Ishikawa (cell line): Measurements from ENCODE around the gene HOTAIR.

Experiments
- CEBPB ChIP-seq: IDR thresholded peaks from 2 replicates; pipeline ENCODE4 v1.6.1; 2012
- CREB1 ChIP-seq: IDR thresholded peaks from 2 replicates; pipeline ENCODE4 v1.6.1; 2012; ENCODE audit warnings: low read depth
- EGR1 ChIP-seq: IDR thresholded peaks from 2 replicates; pipeline ENCODE4 v1.6.1; 2012
- FOXM1 ChIP-seq: IDR thresholded peaks from 2 replicates; pipeline ENCODE4 v1.6.1; 2012; ENCODE audit warnings: low read depth, borderline replicate concordance
- MAX ChIP-seq: IDR thresholded peaks from 2 replicates; pipeline ENCODE4 v1.6.1; 2012
- NFIC ChIP-seq: IDR thresholded peaks from 2 replicates; pipeline ENCODE4 v1.6.1; 2012
- RAD21 ChIP-seq: IDR thresholded peaks from 2 replicates; pipeline ENCODE4 v1.6.1; 2012; ENCODE audit warnings: low read depth
- REST ChIP-seq: IDR thresholded peaks from 2 replicates; pipeline ENCODE4 v1.6.1; 2012; ENCODE audit warnings: low read depth, mild to moderate bottlenecking
- TAF1 ChIP-seq: IDR thresholded peaks from 2 replicates; pipeline ENCODE4 v1.6.1; 2012; ENCODE audit warnings: low read depth, mild to moderate bottlenecking
- TCF12 ChIP-seq: IDR thresholded peaks from 2 replicates; pipeline ENCODE4 v1.6.1; 2012; ENCODE audit warnings: low read depth
- TEAD4 ChIP-seq: IDR thresholded peaks from 2 replicates; pipeline ENCODE4 v1.6.1; 2012
- USF1 ChIP-seq: IDR thresholded peaks from 2 replicates; pipeline ENCODE4 v1.6.1; 2012
- YY1 ChIP-seq: IDR thresholded peaks from 2 replicates; pipeline ENCODE4 v1.6.1; 2012; ENCODE audit warnings: low read depth
- ZBTB7A ChIP-seq: IDR thresholded peaks from 2 replicates; pipeline ENCODE4 v1.6.1; 2012; ENCODE audit warnings: low read depth

Gene HOTAIR

GRCh38 chr12:54001283-54002187 is 26.8 kb upstream of the HOTAIR start:
- TF ChIP-seq REST (no peak), ZBTB7A (no peak), TEAD4 (no peak), USF1 (no peak), NFIC (no peak), FOXM1 (no peak), CREB1 (no peak), EGR1 (no peak), TCF12 (no peak), RAD21 (no peak)

GRCh38 chr12:54000116-54001114 is 25.7 kb upstream of the HOTAIR start, which contains the start of gene HOXC9:
Gene HOXC9 (plus strand): TSS chr12:54000161. CDS start chr12:54000189, 28 bp downstream.
- TF ChIP-seq TAF1 (peak; percentile 21; the same call in 1 of the 2 replicates), NFIC (no peak), USF1 (no peak), TCF12 (0 out of 2 replicates have a peak, but pooled peaks have one; percentile 8), TEAD4 (no peak), MAX (peak; percentile 74), YY1 (0 out of 2 replicates have a peak, but pooled peaks have one; percentile 15), RAD21 (no peak)

- TF ChIP-seq FOXM1 (no peak), TEAD4 (no peak), USF1 (peak; percentile 95), YY1 (no peak), TCF12 (0 out of 2 replicates have a peak, but pooled peaks have one; percentile 5), MAX (no peak), ZBTB7A (no peak)
Observed at GRCh38 chr12:53999559-54000115, 24.9 kb upstream of the HOTAIR start.

GRCh38 chr12:53998900-53999236 is 24.1 kb upstream of the HOTAIR start:
- no peak for TF ChIP-seq REST
- TF ChIP-seq CEBPB, result no peak
- no peak for TF ChIP-seq TEAD4
- TF ChIP-seq MAX, result no peak
- no peak for TF ChIP-seq RAD21
- TF ChIP-seq TCF12, result no peak
- TF ChIP-seq NFIC, result no peak
- no peak for TF ChIP-seq EGR1
- TF ChIP-seq ZBTB7A, result no peak
